ENCODE data around the gene GPC1.

GPC1 gene

GRCh38 chr2:240412975-240413812 lies 22.3 kb upstream of the GPC1 start:
- DNase-seq = no peak

GRCh38 chr2:240413813-240414429 lies 21.5 kb upstream of the GPC1 start:
- DNase-seq = no peak

GRCh38 chr2:240416821-240417220 lies 18.6 kb upstream of the GPC1 start:
- no peak for DNase-seq

GRCh38 chr2:240418311-240418710 lies 17.2 kb upstream of the GPC1 start:
- DNase-seq = no peak

- no peak for DNase-seq
These were observed 16.2 kb upstream of the GPC1 start for GRCh38 chr2:240419271-240419670.

GRCh38 chr2:240419723-240420122 lies 15.7 kb upstream of the GPC1 start:
- DNase-seq = no peak

- no peak for DNase-seq
These were observed 15.0 kb upstream of the GPC1 start for GRCh38 chr2:240420206-240421104.

- no peak for DNase-seq
These were observed 14.1 kb upstream of the GPC1 start for GRCh38 chr2:240421381-240421780.

- no peak for DNase-seq
These were observed 12.7 kb upstream of the GPC1 start for GRCh38 chr2:240422658-240423329.

- DNase-seq = no peak
These were observed 11.7 kb upstream of the GPC1 start for GRCh38 chr2:240423788-240424191.

- DNase-seq = no peak
These were observed 10.9 kb upstream of the GPC1 start for GRCh38 chr2:240424341-240425235.

GRCh38 chr2:240425236-240425615 lies 10.2 kb upstream of the GPC1 start:
- no peak for DNase-seq

- no peak for DNase-seq
These were observed 9.8 kb upstream of the GPC1 start for GRCh38 chr2:240425697-240426096.

GRCh38 chr2:240426845-240427721 lies 8.4 kb upstream of the GPC1 start:
- no peak for DNase-seq

GRCh38 chr2:240427729-240428128 lies 7.7 kb upstream of the GPC1 start:
- no peak for DNase-seq

GRCh38 chr2:240428245-240428644 lies 7.2 kb upstream of the GPC1 start:
- DNase-seq = no peak

- DNase-seq = no peak
These were observed 6.1 kb upstream of the GPC1 start for GRCh38 chr2:240429341-240429871.

- DNase-seq = no peak
These were observed 5.5 kb upstream of the GPC1 start for GRCh38 chr2:240429872-240430491.

- no peak for DNase-seq
These were observed 4.9 kb upstream of the GPC1 start for GRCh38 chr2:240430595-240430994.

GRCh38 chr2:240431271-240431660 lies 4.2 kb upstream of the GPC1 start:
- no peak for DNase-seq
